K562 (cell line): ENCODE measurements around the gene BTBD2. TPM values are rescaled to one million over a fixed set of nuclear protein-coding genes. Genes with fewer than 3 reads are reported as not detected.
A peak's percentile ranks its signal among the peaks of the same experiment; 100 is the strongest.

Experiments used
- FUS ChIP-seq: fragments of 200-400 bp; formaldehyde crosslinking; optimal IDR thresholded peaks from 2 replicates; pipeline ENCODE3; 2017; ENCODE audit warnings: low read depth, low read length
- GATAD2A ChIP-seq: fragments of 450-650 bp; IDR thresholded peaks from 2 replicates; pipeline ENCODE4 v1.6.1; 2017
- MCM2 ChIP-seq: fragments of 450-650 bp; IDR thresholded peaks from 2 replicates; pipeline ENCODE4 v1.6.1; 2017; ENCODE audit warnings: low read depth, mild to moderate bottlenecking
- MECOM ChIP-seq: fragments of 250-450 bp; sonication (Bioruptor Pico); IDR thresholded peaks from 2 replicates; pipeline ENCODE4 v1.8.0; 2022; ENCODE audit warnings: inconsistent platforms
- MEIS2 ChIP-seq: fragments of 450-650 bp; IDR thresholded peaks from 2 replicates; pipeline ENCODE4 v1.6.1; 2014; ENCODE audit warnings: mild to moderate bottlenecking; ENCODE audit not compliant: partially characterized antibody
- NRF1 ChIP-seq, 2 experiments: fragments of 450-650 bp; IDR thresholded peaks in 1 of 2; conservative IDR thresholded peaks in 1 of 2; 2 replicates each; pipeline ENCODE4 v1.6.1; 2014; ENCODE audit warnings: mild to moderate bottlenecking in 2 of 2
- RBM22 ChIP-seq: fragments of 200-400 bp; formaldehyde crosslinking; IDR thresholded peaks from 2 replicates; pipeline ENCODE4 v1.6.1; 2018; ENCODE audit warnings: low read length, low read depth; ENCODE audit not compliant: poor library complexity, severe bottlenecking
- SIRT6 ChIP-seq: IDR thresholded peaks from one replicate; pipeline ENCODE4 v1.6.1; 2012; ENCODE audit warnings: low read depth, mild to moderate bottlenecking, control low read depth, inconsistent platforms, low read length, moderate library complexity
- SMARCB1 ChIP-seq: IDR thresholded peaks from 2 replicates; pipeline ENCODE4 v1.6.1; 2011; ENCODE audit warnings: improper control_type of control experiment, low read depth; ENCODE audit not compliant: insufficient read length
- SMC3 ChIP-seq: conservative IDR thresholded peaks from 2 replicates; pipeline ENCODE4 v1.6.1; 2011; ENCODE audit warnings: low read depth, low read length, improper control_type of control experiment; ENCODE audit not compliant: insufficient read depth
- SP1 ChIP-seq: sonication (generic); formaldehyde crosslinking; IDR thresholded peaks from 2 replicates; pipeline ENCODE4 v1.8.1; 2022; ENCODE audit warnings: mild to moderate bottlenecking, missing genetic modification reagents
- TFAP4 ChIP-seq: sonication (generic); formaldehyde crosslinking; IDR thresholded peaks from 2 replicates; pipeline ENCODE4 v1.8.0; 2022; ENCODE audit warnings: missing genetic modification reagents, mild to moderate bottlenecking, moderate library complexity, borderline replicate concordance
- TRIM28 ChIP-seq: fragments of 450-650 bp; IDR thresholded peaks from 2 replicates; pipeline ENCODE4 v1.6.1; 2017
- WHSC1 ChIP-seq: IDR thresholded peaks from one replicate; pipeline ENCODE4 v1.6.1; 2012; ENCODE audit warnings: low read length, control low read depth, inconsistent platforms
- XRCC5 ChIP-seq: fragments of 200-400 bp; formaldehyde crosslinking; IDR thresholded peaks from 2 replicates; pipeline ENCODE4 v1.6.1; 2017; ENCODE audit warnings: low read depth, mild to moderate bottlenecking, low read length
- ZC3H8 ChIP-seq: fragments of 450-650 bp; IDR thresholded peaks from 2 replicates; pipeline ENCODE4 v1.6.1; 2017
- ZEB2 ChIP-seq: fragments of 450-650 bp; IDR thresholded peaks from 2 replicates; pipeline ENCODE4 v1.6.1; 2016
- ZFX ChIP-seq: sonication (generic); formaldehyde crosslinking; IDR thresholded peaks from 2 replicates; pipeline ENCODE4 v1.8.0; 2022; ENCODE audit warnings: mild to moderate bottlenecking, missing genetic modification reagents, moderate library complexity
- ZNF274 ChIP-seq: IDR thresholded peaks from 2 replicates; pipeline ENCODE4 v1.6.1; 2011; ENCODE audit warnings: low read depth, mild to moderate bottlenecking, low read length, moderate library complexity, borderline replicate concordance
- ZNF696 ChIP-seq: fragments of 250-450 bp; sonication (Bioruptor Pico); conservative IDR thresholded peaks from 2 replicates; pipeline ENCODE4 v1.4.0; 2020; ENCODE audit warnings: mild to moderate bottlenecking, moderate library complexity
- ZNF740 ChIP-seq, 3 experiments: fragments of 200-800 bp in 1 of 3; sonication (Bioruptor generic) in 1 of 3; sonication (generic) in 1 of 3; formaldehyde crosslinking in 1 of 3; IDR thresholded peaks; 2 replicates each; pipeline versions ENCODE4 v1.6.1 to v1.8.0; 2016 to 2022; ENCODE audit warnings: mild to moderate bottlenecking in 2 of 3, missing compliant biosample characterization in 2 of 3, missing genetic modification characterization in 2 of 3, missing genetic modification reagents in 1 of 3
- ZSCAN29 ChIP-seq: fragments of 450-650 bp; IDR thresholded peaks from 2 replicates; pipeline ENCODE4 v1.6.1; 2017
- polyA plus RNA-seq, 8 experiments: library from polyadenylated mRNA; depleted of rRNA in 4 of 8; stranded (reverse) in 5 of 8; unstranded in 3 of 8; fragments of >200 nt; fragmentation: Nextera tagmentation in 2 of 8; fragmentation: Illumina TruSeq in 1 of 8; extraction: Ambion mirVana in 2 of 8; extraction: Trizol in 1 of 8; gene quantifications; 2 replicates each; pipeline versions ENCODE4 v1.2.1 to v1.2.3, GENCODE V29; 2011 to 2014; ENCODE audit warnings: inconsistent platforms in 1 of 8, missing spikeins in 1 of 8
- total RNA-seq, 7 experiments: library from RNA; depleted of rRNA in 6 of 7; stranded (reverse); fragments of >200 nt in 6 of 7; fragmentation: Illumina TruSeq in 2 of 7; extraction: Trizol in 2 of 7; gene quantifications; 2 replicates each; pipeline versions ENCODE4 v1.2.1 to v1.2.3, GENCODE V29; 2011 to 2021; ENCODE audit warnings: low replicate concordance in 1 of 7
- TF ChIP-seq, protein P1 (sequence below): fragments of 450-650 bp; formaldehyde crosslinking; IDR thresholded peaks from 2 replicates; pipeline ENCODE4 v1.4.0; 2020; ENCODE audit warnings: mild to moderate bottlenecking, mixed read lengths
- TF ChIP-seq, protein P2 (sequence below): fragments of 250-450 bp; sonication (Bioruptor Pico); IDR thresholded peaks from 2 replicates; pipeline ENCODE4 v1.8.0; 2022; ENCODE audit warnings: inconsistent platforms

The BTBD2 gene
- total and polyA plus RNA-seq, 9 of the 15 experiments (the other 6 are each of a cell fraction or from before 2014, with no cell fraction given): 0.10 to 15.6 (median 6.9) TPM

DNA sequence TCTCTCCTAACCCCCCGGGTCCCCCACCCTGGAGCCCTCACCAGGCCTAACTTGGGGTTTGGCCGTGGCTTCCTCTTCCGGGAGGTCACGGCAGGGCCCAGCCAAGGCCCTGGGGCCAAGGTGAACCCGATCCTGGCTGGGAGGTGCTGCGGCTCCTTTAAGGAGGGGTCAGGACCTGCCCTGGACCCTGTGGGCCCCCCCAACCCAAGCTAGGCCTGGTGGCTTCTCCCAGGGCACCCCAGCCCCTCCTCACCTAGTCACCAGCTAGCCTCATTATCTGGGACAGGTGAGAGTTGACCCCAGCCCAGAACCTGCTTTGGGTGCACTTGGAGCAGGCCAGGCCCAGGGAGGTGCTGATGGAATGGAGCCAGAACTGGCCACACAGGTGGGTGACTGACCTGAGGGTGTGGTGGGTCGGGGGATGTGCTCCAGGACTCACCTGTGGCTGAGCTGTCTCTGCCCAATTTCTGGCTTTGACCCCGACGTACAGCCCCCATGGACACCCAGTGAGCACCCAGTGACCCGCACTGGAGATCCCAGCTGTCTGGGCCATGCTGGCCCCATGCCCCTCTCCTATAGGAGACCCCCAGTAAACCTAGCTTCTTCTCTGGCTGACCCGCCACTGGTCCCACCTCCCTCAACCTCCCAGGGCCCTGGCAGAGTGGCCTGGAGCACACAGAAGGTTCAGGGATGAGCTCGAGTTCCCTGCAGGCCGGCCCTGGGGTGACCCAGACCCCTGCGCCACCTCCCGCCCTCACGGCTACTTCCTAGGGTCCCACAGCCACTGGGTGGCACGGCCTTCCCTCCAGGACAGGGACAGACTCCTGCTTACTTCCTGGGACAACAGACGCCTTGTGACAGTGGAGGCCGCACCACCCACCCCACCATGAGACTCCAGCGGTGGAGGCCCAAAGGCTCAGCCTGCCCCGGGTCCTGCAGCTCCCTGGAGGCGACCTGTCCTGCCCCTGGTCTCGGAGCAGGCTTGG, 42.3 kb upstream of the BTBD2 start (continued):
- no peak for TF ChIP-seq SMARCB1
- TF ChIP-seq NRF1 (conservative IDR thresholded peaks at IDR 0.05 in 1 of 2, IDR thresholded peaks at IDR 0.05 in 1 of 2): no peak
- TF ChIP-seq SIRT6: no peak
- no peak for TF ChIP-seq TRIM28
- TF ChIP-seq ZSCAN29: no peak
- TF ChIP-seq ZNF696 (CRISPR knock-in tag): no peak
- TF ChIP-seq ZC3H8: no peak
- no peak for TF ChIP-seq XRCC5
- no peak for TF ChIP-seq ZEB2
- TF ChIP-seq MEIS2: no peak
- peak; percentile 62; the same call in 1 of the 2 replicates for TF ChIP-seq ZNF740 (CRISPR knock-in tag; IDR thresholded peaks at IDR 0.05)
- TF ChIP-seq ZNF740 (tag; IDR thresholded peaks at IDR 0.05): no peak
- TF ChIP-seq RBM22: no peak
- TF ChIP-seq GATAD2A: no peak
- TF ChIP-seq FUS: no peak
- TF ChIP-seq SMC3: no peak
- TF ChIP-seq, protein P1, sequence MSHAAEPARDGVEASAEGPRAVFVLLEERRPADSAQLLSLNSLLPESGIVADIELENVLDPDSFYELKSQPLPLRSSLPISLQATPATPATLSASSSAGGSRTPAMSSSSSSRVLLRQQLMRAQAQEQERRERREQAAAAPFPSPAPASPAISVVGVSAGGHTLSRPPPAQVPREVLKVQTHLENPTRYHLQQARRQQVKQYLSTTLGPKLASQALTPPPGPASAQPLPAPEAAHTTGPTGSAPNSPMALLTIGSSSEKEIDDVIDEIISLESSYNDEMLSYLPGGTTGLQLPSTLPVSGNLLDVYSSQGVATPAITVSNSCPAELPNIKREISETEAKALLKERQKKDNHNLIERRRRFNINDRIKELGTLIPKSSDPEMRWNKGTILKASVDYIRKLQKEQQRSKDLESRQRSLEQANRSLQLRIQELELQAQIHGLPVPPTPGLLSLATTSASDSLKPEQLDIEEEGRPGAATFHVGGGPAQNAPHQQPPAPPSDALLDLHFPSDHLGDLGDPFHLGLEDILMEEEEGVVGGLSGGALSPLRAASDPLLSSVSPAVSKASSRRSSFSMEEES (CRISPR knock-in tag): no peak
- TF ChIP-seq ZNF274: no peak
- no peak for TF ChIP-seq TFAP4 (CRISPR knock-in tag)
- no peak for TF ChIP-seq MCM2
- TF ChIP-seq, protein P2, sequence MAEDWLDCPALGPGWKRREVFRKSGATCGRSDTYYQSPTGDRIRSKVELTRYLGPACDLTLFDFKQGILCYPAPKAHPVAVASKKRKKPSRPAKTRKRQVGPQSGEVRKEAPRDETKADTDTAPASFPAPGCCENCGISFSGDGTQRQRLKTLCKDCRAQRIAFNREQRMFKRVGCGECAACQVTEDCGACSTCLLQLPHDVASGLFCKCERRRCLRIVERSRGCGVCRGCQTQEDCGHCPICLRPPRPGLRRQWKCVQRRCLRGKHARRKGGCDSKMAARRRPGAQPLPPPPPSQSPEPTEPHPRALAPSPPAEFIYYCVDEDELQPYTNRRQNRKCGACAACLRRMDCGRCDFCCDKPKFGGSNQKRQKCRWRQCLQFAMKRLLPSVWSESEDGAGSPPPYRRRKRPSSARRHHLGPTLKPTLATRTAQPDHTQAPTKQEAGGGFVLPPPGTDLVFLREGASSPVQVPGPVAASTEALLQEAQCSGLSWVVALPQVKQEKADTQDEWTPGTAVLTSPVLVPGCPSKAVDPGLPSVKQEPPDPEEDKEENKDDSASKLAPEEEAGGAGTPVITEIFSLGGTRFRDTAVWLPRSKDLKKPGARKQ (CRISPR knock-in tag): no peak
- TF ChIP-seq WHSC1: peak; percentile 79
- TF ChIP-seq MECOM: peak; percentile 7; the same call in 1 of the 2 replicates
- peak; percentile 59 for TF ChIP-seq ZFX (CRISPR knock-in tag)
- no peak for TF ChIP-seq SP1
